Ovary (tissue), 3 donors: ENCODE results near the gene RPS28.

Source experiments
- EP300 ChIP-seq: sonication (generic); formaldehyde crosslinking; IDR thresholded peaks from one replicate; pipeline ENCODE4 v1.6.1; 2017; ENCODE audit warnings: antibody characterized with exemption
- POLR2A ChIP-seq: fragments of 450-650 bp; IDR thresholded peaks from one replicate; pipeline ENCODE4 v1.6.1; 2017; ENCODE audit warnings: antibody characterized with exemption, mild to moderate bottlenecking, moderate library complexity
- TF ChIP-seq, protein P1 (sequence below), 3 donors: fragments of 450-650 bp in 2 of 3; fragments of 200-600 bp in 1 of 3; IDR thresholded peaks; one replicate each; pipeline versions ENCODE4 v1.5.1 to v1.8.0; 2016 to 2022; ENCODE audit warnings: antibody characterized with exemption in 3 of 3, mild to moderate bottlenecking in 1 of 3
- donor health status: DM: no; HTN: no; CAD: no.

- TF ChIP-seq, protein P1, sequence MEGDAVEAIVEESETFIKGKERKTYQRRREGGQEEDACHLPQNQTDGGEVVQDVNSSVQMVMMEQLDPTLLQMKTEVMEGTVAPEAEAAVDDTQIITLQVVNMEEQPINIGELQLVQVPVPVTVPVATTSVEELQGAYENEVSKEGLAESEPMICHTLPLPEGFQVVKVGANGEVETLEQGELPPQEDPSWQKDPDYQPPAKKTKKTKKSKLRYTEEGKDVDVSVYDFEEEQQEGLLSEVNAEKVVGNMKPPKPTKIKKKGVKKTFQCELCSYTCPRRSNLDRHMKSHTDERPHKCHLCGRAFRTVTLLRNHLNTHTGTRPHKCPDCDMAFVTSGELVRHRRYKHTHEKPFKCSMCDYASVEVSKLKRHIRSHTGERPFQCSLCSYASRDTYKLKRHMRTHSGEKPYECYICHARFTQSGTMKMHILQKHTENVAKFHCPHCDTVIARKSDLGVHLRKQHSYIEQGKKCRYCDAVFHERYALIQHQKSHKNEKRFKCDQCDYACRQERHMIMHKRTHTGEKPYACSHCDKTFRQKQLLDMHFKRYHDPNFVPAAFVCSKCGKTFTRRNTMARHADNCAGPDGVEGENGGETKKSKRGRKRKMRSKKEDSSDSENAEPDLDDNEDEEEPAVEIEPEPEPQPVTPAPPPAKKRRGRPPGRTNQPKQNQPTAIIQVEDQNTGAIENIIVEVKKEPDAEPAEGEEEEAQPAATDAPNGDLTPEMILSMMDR (IDR thresholded peaks at IDR 0.05) = peak in 2 of 3 donors; percentile 17 to 62
- peak; percentile 98 for TF ChIP-seq POLR2A
- TF ChIP-seq EP300 = no peak
Observed at GRCh38 chr19:8321067-8321985, at the start of gene RPS28, which contains the start of gene NDUFA7.
